Activated naive CD8-positive, alpha-beta T cell (primary cell): ENCODE measurements around the gene ZBTB20.
A peak's percentile ranks its signal among the peaks of the same experiment; 100 is the strongest.

Source experiments
- H3K27ac Mint-ChIP-seq: one replicate; pipeline ENCODE4 v1.8.0; 2021; ENCODE audit warnings: mixed read lengths
- H3K27me3 Mint-ChIP-seq: one replicate; pipeline ENCODE4 v1.8.0; 2021; ENCODE audit warnings: mixed read lengths
- H3K36me3 Mint-ChIP-seq: one replicate; pipeline ENCODE4 v1.8.0; 2021; ENCODE audit warnings: mixed read lengths
- H3K4me1 Mint-ChIP-seq: one replicate; pipeline ENCODE4 v1.8.0; 2021; ENCODE audit warnings: low read depth, mixed read lengths
- H3K4me3 Mint-ChIP-seq: one replicate; pipeline ENCODE4 v1.8.0; 2021; ENCODE audit warnings: mild to moderate bottlenecking, mixed read lengths
- H3K9me3 Mint-ChIP-seq: one replicate; pipeline ENCODE4 v1.8.0; 2021; ENCODE audit warnings: low read depth, mixed read lengths

Gene ZBTB20

DNA sequence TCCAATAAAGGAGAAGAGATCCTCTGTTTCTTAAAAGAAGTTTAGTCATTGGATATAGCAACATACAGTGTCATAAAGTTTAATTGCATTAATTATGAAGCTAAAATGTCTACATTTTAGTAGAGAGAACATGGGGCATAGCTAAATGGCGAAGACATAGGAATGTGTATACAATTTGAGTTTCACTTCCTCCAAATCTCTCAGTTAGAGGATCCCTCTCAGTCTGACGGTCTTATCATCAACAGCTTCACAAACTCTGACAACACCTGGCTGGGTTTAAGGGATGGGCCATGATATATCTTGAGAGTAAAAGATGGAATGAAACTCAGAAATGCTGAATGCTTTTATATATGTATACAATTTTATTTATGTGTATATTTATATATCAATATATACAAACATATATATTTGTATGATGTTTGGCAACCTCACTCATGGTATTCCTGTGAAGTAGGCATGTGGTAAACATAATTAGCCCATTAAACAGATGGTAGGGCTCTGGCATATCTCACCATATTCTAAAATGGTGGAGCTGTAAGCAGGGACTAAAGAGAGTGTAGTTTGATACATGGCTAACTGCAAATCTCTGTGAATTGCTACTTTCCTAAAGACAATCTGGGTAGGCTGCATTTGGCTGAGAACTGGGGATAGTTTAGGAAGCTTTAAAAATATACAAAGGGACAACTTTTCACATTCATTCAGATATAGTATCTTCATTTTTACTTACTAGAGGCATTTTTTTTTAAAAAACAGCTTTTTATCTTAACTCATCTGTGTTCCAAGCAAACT, 741.7 kb downstream of the ZBTB20 start:
- Mint-ChIP-seq H3K27ac (no peak overlapping the region), H3K27me3 (no peaks in the 10 kb centered on the region), H3K36me3 (no peaks in the 10 kb centered on the region), H3K4me3 (no peak overlapping the region), H3K4me1 (no peaks in the 10 kb centered on the region), H3K9me3 (no peaks in the 10 kb centered on the region)

DNA sequence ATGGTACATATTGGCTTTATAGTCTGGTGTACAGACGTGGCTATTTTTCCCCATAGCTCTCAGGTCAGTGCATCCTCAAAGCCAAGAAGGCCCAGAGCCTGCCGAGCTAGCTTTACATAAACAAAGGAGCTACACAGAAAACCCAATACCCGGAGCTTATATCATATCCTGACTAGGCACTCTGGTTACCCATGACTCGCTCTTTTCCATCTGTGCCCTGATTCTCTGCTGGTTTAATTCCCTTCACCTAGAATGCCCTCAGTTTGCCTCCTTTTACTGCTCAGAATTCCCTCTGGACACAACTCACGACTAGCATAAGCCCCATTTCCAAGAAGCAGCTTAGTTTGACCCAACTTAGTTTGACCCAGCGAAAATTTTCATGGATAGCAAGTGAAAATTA, 742.5 kb downstream of the ZBTB20 start:
- no peaks in the 10 kb centered on the region for H3K36me3 Mint-ChIP-seq
- no peak overlapping the region for H3K27ac Mint-ChIP-seq
- H3K9me3 Mint-ChIP-seq = no peaks in the 10 kb centered on the region
- H3K27me3 Mint-ChIP-seq = no peaks in the 10 kb centered on the region
- no peak overlapping the region for H3K4me3 Mint-ChIP-seq
- no peaks in the 10 kb centered on the region for H3K4me1 Mint-ChIP-seq

DNA sequence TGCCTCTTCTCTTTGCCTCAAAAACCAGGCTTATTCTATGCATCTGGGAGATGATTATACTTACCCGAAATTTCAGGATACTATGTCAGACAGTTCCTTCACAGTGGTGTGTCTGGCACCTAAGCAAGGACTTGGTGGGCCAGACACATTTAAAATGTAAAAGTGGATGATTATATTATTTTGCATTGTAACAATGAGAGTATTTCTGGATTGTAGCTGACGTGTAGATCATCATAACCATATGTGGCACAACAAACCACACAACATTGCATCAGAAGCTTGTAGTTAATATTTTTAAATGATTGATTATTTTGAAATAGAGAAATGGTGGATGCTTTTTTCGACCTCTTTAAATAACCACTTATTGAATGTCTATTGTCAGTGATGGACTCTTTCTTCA, 744.2 kb downstream of the ZBTB20 start:
- no peaks in the 10 kb centered on the region for H3K9me3 Mint-ChIP-seq
- H3K36me3 Mint-ChIP-seq = no peaks in the 10 kb centered on the region
- H3K27ac Mint-ChIP-seq = no peak overlapping the region

DNA sequence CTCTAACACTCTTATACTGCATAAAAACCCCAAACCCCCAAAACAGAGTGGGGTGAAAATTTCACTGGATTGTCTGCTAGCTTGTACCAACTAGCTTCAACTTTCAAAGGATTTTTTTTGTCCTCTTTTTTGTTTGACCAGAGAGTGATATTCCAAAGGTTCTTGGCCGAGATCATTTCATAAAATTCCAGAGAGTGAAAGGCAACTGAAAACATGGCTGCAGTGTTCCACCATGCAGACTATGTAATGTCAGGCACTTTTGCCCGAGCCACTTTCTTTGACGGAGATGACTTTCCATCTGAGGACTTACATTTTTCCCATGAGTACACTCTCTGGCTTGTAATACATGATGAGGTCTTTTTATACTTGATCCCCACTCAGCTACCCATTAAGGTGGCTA, 745.7 kb downstream of the ZBTB20 start:
- no peaks in the 10 kb centered on the region for H3K9me3 Mint-ChIP-seq

More for the DNA sequence above, 744.2 kb downstream of the ZBTB20 start:
- Mint-ChIP-seq H3K4me3 (no peak overlapping the region), H3K27me3 (no peaks in the 10 kb centered on the region), H3K4me1 (no peaks in the 10 kb centered on the region)

DNA sequence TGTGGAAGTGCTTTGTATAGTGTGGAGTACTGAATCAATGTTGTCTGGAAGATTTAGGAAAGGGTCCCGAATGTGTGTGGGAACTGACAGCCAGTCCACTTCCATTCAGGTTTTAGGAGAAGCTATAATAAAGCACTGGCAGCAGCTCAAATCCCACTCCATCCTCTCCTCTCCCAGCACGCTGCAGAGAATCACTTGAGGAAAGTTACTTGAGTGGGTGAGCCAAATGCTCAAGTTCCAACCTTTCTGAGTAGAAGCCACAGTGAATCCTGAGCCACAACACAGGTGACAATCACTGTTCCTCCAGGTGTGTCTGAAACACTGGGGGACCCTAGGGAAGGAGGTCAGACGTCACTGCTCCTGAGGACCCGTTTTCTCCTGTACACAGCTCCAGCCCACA, 746.7 kb downstream of the ZBTB20 start:
- no peaks in the 10 kb centered on the region for H3K9me3 Mint-ChIP-seq
- H3K4me3 Mint-ChIP-seq = no peak overlapping the region
- H3K4me1 Mint-ChIP-seq = no peaks in the 10 kb centered on the region
- no peak overlapping the region for H3K27ac Mint-ChIP-seq
- no peaks in the 10 kb centered on the region for H3K27me3 Mint-ChIP-seq
- H3K36me3 Mint-ChIP-seq = peaks cover 4% of the 10 kb centered on the region

More for the DNA sequence above, 745.7 kb downstream of the ZBTB20 start:
- Mint-ChIP-seq H3K4me1 (no peaks in the 10 kb centered on the region), H3K36me3 (peaks cover 4% of the 10 kb centered on the region), H3K4me3 (no peak overlapping the region), H3K27ac (no peak overlapping the region), H3K27me3 (no peaks in the 10 kb centered on the region)

DNA sequence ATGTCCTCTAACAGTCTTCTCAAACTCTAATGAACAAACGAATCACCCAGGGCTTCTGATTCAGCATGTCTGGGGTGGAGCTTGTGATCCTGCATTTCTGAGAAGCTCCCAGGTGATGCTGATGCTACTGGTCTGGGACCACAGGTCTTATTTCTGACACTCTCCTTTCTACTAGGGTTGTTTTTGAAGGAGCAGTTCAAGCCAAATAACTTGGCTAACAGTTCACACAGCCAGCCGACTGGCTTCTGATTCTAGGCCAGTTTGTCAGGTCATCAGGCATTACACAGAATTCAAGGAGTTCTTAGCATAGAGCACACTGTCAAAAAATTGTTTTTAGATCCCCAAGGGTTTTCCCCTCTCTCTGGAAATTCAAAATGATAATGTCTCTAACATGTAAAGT, 752.5 kb downstream of the ZBTB20 start:
- Mint-ChIP-seq H3K27me3 (no peaks in the 10 kb centered on the region), H3K36me3 (peaks cover 6% of the 10 kb centered on the region), H3K4me3 (no peak overlapping the region), H3K27ac (no peak overlapping the region), H3K9me3 (no peaks in the 10 kb centered on the region), H3K4me1 (peaks cover 26% of the 10 kb centered on the region)

DNA sequence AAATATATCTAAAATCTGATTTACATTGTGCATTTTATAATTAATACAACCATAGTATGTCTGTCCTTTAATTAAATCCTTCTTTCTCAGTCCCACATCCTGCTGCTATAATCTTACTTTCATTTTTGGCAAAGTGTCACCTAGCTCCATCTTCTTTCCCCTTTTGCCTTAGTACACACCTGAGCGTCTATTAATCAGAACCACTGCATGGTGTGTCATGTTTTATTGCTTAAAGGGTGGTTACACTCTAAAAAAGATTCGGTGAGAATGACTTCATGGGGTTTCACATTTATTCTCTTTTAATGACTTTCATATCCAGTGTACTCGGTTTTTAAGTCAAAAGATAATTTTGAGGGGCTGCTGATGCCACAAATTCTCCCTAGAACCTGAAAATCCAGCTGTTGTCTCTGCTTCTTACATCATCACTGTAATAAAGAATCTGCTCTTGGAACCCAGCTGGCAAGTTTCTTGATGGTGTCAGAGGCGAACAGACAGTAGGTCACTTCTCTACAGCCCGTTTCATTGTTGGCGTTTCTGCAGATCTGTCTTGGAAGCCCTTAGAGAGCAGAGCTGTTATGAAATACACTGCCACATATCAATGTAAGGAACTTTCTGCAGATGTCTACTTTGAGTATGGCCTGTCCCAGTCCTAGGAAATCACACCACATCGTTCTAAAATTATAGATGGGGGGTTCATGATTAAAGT, 753.6 kb downstream of the ZBTB20 start:
- H3K9me3 Mint-ChIP-seq = no peaks in the 10 kb centered on the region
- H3K27ac Mint-ChIP-seq = no peak overlapping the region
- peaks cover 32% of the 10 kb centered on the region for H3K4me1 Mint-ChIP-seq
- no peaks in the 10 kb centered on the region for H3K27me3 Mint-ChIP-seq
- H3K36me3 Mint-ChIP-seq = peaks cover 7% of the 10 kb centered on the region
- no peak overlapping the region for H3K4me3 Mint-ChIP-seq

DNA sequence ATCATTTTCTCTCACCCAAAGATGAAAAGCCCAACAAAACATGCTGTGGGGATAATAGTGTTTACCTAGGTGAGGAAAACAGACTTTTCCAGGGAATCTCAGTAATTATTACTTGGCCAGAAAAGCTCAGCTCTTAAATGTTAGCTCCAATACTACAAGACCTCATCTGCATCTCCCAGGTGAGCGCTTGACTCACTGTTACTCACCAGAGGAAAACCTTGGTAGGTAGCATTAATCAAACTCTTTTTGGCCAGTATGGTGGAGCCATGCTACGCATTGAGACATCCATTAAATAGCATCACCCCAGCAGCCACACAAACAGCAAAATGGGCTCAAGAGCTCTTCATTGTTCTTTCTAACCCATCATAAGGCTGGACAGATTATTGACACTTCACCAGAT, 754.3 kb downstream of the ZBTB20 start:
- H3K27ac Mint-ChIP-seq = no peak overlapping the region
- H3K4me1 Mint-ChIP-seq = peaks cover 36% of the 10 kb centered on the region
- peaks cover 11% of the 10 kb centered on the region for H3K36me3 Mint-ChIP-seq
- no peaks in the 10 kb centered on the region for H3K9me3 Mint-ChIP-seq
- H3K27me3 Mint-ChIP-seq = no peaks in the 10 kb centered on the region
- H3K4me3 Mint-ChIP-seq = no peak overlapping the region

DNA sequence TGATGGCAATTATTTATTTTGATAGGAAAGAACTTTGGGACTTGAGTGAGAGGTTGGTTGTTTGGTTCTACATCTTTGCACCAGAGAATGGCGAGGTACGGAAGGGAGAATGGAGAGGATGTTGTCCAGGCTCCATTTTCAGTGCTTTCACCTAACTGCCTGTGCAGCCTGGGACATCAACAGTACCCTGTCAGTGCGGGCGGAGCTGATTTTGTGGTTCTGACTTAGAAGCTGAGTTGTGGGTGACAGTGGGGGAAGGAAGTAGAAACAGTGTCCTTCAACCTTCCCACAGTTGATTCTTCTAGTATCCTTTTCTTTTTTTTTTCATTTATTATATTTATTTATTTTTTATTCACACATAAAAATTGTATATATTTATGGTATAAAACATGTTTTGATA, 757.9 kb downstream of the ZBTB20 start:
- Mint-ChIP-seq H3K4me1 (peaks cover 35% of the 10 kb centered on the region), H3K27me3 (no peaks in the 10 kb centered on the region), H3K4me3 (no peak overlapping the region), H3K9me3 (no peaks in the 10 kb centered on the region), H3K27ac (peak overlapping the region; percentile 7), H3K36me3 (peaks cover 7% of the 10 kb centered on the region)

DNA sequence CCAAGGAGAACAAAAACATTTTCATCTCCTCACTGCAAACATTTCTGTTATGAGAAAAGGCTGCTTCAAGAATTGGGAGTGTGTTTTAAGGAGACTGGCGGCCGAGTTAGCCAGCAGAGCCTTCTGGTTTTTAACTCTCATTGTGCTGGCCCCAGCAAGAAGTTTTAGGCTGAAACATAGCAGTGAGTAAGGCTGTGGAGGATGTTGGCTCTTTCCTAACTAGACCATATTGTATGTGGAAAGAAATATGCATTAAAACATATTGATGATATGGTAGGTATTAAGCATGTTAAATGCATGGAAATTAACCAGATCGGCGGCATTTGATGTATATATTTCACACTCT, 762.6 kb downstream of the ZBTB20 start:
- no peaks in the 10 kb centered on the region for H3K9me3 Mint-ChIP-seq
- peaks cover 5% of the 10 kb centered on the region for H3K36me3 Mint-ChIP-seq
- H3K4me1 Mint-ChIP-seq = peaks cover 15% of the 10 kb centered on the region
- peak overlapping the region; percentile 87 for H3K27ac Mint-ChIP-seq
- no peaks in the 10 kb centered on the region for H3K27me3 Mint-ChIP-seq
- H3K4me3 Mint-ChIP-seq = no peak overlapping the region

DNA sequence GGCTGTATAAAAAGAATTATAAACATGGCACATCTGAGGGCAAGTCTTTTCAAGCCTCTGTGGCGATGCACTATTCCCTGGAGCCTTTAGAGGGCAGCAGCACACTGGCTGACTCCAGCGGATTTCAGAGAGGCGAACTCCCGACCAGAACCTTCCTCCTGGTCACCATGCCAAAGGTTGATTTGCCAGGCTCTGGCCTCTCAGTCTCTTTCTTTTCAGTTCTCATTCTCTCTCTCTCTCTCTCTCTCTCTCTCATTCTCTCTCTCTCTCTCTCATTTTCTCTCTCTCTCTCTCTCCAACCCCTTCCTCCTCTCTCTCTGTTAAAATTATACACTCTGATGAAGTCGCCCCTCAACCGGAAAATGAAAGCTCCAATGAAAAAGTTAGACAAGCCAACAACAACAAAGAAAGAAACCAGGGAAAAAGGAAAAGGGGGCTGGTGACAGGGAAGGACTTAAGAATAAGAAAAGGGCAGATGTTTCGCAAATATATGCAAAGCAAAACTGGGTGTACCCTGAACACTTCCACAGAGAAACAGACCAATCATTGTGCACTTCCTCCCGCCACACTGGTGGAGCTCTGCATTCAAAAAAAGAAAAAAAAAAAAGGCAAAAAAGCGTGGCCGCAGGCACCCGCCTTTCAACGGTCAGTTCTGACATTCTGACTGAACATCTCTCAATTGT, 763.1 kb downstream of the ZBTB20 start:
- H3K36me3 Mint-ChIP-seq = peaks cover 5% of the 10 kb centered on the region
- peaks cover 13% of the 10 kb centered on the region for H3K4me1 Mint-ChIP-seq
- H3K4me3 Mint-ChIP-seq = no peak overlapping the region
- H3K9me3 Mint-ChIP-seq = no peaks in the 10 kb centered on the region
- peak overlapping the region; percentile 87 for H3K27ac Mint-ChIP-seq
- H3K27me3 Mint-ChIP-seq = no peaks in the 10 kb centered on the region

DNA sequence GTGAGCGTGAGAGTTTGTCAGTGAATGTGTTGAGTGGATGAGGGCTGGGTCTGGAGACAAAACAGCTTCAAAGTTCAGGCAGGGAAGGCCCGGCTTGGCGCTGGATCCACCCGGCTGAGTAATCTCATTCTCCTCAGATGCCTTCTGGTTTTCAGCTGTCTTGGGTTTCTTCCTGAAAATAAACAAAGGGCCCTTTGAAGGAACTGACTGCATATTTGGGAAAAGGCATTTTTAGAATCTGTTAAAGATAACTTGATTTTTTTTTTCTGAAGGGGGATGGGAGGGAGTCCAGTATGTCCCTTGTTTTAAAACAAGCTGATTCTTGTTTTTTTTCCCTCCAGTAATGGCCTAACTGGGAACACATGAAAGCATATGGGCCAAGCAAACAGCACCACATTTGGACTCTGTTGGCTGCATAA, 766.8 kb downstream of the ZBTB20 start:
- Mint-ChIP-seq H3K27ac (no peak overlapping the region), H3K27me3 (no peaks in the 10 kb centered on the region), H3K4me1 (peaks cover 6% of the 10 kb centered on the region), H3K36me3 (peaks cover 15% of the 10 kb centered on the region), H3K9me3 (no peaks in the 10 kb centered on the region), H3K4me3 (no peak overlapping the region)

DNA sequence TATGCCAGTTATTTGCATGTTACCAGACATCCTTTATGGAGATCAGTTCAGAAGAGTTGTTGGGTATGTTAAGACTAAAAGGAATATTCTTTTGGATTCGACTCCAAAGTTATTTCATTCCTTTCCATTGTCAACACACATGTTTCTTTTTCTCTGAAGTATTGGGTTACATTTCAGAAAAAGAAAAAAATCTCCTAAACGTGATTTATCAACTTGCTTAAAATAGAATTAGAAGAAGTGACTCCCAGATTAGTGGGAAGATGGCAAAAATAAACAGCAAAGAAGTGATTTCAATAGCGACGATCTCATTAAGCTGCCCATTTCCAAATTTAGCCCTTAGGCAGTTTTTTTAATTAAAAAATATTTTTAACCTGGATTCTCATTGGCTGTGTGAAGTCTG, 767.8 kb downstream of the ZBTB20 start:
- Mint-ChIP-seq H3K27ac (no peak overlapping the region), H3K36me3 (peaks cover 15% of the 10 kb centered on the region), H3K27me3 (no peaks in the 10 kb centered on the region), H3K4me3 (no peak overlapping the region), H3K4me1 (peaks cover 5% of the 10 kb centered on the region), H3K9me3 (no peaks in the 10 kb centered on the region)

DNA sequence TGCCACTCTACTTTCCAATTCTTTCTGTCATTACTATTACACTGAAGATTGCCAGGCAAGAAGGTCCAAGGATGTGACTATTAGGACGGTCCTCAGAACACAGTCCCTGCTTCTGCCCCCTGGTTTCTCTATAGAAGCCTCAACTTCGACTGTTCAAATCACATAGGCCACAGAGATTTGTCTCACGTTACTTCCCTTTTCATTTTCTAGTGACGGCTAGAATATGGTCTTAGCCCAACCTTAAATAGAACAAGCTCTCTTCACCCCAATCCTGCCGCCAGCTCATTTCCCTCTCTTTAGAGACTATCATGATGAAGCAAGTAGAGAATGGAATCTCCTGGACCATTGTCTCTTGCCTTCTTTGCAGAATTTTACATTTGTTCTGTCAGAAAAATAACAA, 768.3 kb downstream of the ZBTB20 start:
- no peaks in the 10 kb centered on the region for H3K4me1 Mint-ChIP-seq
- H3K27ac Mint-ChIP-seq = no peak overlapping the region
- H3K4me3 Mint-ChIP-seq = no peak overlapping the region
- no peaks in the 10 kb centered on the region for H3K9me3 Mint-ChIP-seq
- peaks cover 15% of the 10 kb centered on the region for H3K36me3 Mint-ChIP-seq
- H3K27me3 Mint-ChIP-seq = no peaks in the 10 kb centered on the region

DNA sequence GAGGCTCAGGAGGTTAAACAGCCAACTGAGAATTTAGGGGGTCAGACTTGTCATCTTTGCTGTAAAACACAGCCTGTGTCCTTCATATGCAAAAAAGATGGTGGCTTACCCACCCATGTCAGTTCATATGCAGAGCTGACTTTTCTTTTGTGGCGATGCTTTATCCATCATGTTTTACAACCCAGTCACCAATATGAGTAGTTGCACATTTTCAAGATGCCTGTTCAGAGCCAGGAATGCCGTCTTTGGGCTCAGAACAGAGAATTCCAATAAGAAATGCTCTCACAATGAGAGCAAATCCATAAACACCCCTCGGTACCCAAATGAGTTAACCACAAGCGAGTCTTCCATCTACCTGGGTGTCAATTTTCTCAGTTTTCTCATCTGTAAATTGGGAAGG, 769.7 kb downstream of the ZBTB20 start:
- Mint-ChIP-seq H3K27me3 (no peaks in the 10 kb centered on the region), H3K4me3 (no peak overlapping the region), H3K27ac (no peak overlapping the region), H3K36me3 (peaks cover 17% of the 10 kb centered on the region), H3K9me3 (no peaks in the 10 kb centered on the region), H3K4me1 (no peaks in the 10 kb centered on the region)
